H7 (cell line): Measurements from ENCODE around the gene EHD1. TPM values are rescaled to one million over a fixed set of nuclear protein-coding genes. Genes with fewer than 3 reads are reported as not detected.

ENCODE experiments used
- DNase-seq: peaks from one replicate; pipeline ENCODE4 v3.0.0; 2012
- H3K27me3 ChIP-seq: 2 replicates; pipeline ENCODE4 v1.6.0; 2011; ENCODE audit warnings: mild to moderate bottlenecking, low read length; ENCODE audit not compliant: control insufficient read depth, insufficient read depth
- H3K36me3 ChIP-seq: replicated peaks from 2 replicates; pipeline ENCODE4 v1.5.1; 2011; ENCODE audit warnings: low read length; ENCODE audit not compliant: control insufficient read depth, insufficient read depth
- H3K4me3 ChIP-seq: 2 replicates; pipeline ENCODE4 v1.5.1; 2011; ENCODE audit warnings: low read depth, mild to moderate bottlenecking, control low read depth, low read length, moderate library complexity; ENCODE audit not compliant: insufficient read depth
- total RNA-seq: library from RNA; depleted of rRNA; stranded (reverse); fragments of >200 nt; shearing (Covaris generic); gene quantifications from 2 replicates; pipeline ENCODE4 v1.2.3, GENCODE V29; 2014; rRNA removed

Gene EHD1
- total RNA-seq, result 23.7 and 30.2 TPM in 2 replicates

DNA sequence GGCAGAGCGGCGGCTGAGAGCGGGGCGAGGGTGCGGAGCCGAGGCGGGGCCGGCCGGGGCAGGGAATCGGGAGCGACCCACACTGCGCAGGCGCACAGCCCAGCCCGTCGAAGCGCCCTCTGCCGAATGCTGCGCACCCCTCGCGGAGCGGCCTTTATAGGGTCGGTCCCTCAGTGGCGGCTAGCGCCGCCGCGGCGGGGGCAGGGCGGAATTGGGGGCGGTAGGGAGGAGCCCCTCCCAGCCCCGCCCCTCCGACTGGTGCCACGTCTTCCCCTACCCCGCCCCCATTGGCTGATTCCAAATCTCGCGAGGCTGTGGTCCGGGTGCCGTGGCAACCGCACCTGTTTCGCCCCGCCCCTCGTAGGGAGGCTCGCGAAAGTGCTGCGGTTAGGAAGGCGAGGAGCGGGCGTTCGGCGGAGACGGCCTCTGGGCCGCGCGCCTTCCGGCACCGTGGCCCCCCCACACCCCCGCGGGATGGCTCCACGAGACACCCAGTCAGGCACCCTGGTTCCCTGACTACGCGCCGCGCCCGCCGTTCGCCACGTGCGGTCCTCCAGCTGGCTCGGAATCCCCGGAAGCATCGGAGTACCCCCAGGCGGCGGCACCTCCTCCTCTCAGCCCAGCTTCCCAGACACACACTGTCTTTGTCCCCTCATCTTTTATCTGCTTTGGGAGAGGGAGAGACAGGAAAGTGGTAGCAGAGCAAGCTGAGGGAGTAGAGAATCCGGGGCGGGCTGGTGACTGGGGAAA, at the start of gene EHD1:
TSS of gene EHD1 (minus strand) at position 128 of the 750 bp plus-strand sequence. CDS start 157 bp downstream, outside the sequence.
- Histone ChIP-seq H3K4me3 (peak within 1 kb of the TSS; percentile 98), H3K27me3 (peaks cover 2% of the 10 kb centered on the region), H3K36me3 (no peaks in the 10 kb centered on the region; the same call in 1 of the 2 replicates)
- DNase-seq, result peak; percentile 100

DNA sequence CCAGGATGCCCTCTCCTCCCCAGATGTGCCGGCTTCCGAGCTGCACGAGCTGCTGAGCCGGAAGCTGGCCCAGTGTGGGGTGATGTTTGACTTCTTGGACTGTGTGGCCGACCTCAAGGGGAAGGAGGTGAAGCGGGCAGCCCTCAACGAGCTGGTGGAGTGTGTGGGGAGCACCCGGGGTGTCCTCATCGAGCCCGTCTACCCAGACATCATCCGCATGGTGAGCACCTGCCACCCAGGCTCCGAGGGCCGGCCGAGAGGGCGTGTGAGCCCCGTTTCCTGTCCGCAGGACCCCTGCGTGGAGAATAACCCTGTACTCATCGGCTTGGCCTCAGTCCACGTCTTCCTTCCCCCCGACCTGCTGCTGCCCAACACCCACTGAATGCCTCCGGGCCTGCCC, 48.3 kb upstream of the EHD1 start:
- Histone ChIP-seq H3K36me3 (no peaks in the 10 kb centered on the region; the same call in 1 of the 2 replicates), H3K4me3 (no peak overlapping the region), H3K27me3 (peaks cover 5% of the 10 kb centered on the region)
- peak; percentile 55 for DNase-seq

DNA sequence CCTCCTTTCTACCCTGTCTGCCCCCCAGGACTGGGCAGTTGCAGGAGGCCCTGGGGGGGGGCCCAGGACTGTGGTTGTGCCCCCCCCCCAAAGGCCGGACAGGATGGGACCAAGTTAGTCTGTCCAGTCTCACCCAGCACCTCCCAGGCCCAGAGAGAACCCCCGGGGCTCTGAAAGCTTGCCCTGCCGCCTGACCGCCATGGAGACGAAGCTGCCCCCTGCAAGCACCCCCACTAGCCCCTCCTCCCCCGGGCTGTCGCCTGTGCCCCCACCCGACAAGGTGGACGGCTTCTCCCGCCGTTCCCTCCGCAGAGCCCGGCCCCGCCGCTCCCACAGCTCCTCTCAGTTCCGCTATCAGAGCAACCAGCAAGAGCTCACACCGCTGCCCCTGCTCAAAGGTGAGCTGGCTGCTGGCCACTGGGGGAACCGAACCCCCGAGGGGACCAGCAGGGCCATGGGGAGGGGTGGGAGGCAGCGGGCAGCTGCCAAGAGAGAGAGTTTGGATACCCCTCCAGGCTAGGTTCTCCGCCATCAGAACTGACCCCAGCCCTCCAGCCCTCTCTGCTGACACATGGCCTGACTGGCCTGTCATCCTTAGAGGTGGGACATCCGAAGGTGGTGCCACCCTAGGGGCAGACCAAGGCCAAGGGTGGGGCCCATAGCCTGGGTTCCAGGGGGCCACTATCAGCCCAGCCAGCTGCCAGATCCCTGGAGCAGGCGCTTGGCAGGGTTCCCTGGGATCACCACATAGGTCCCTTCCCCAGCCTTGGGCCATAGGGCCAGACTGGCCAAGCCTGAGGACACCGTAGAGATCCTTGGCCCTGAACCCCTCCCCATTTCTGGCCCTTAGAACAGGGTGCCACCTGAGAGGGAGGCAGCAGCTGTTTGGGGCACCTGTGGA, 47.4 kb upstream of the EHD1 start:
- H3K27me3 ChIP-seq, result peaks cover 5% of the 10 kb centered on the region
- DNase-seq, result peak; percentile 71
- H3K4me3 ChIP-seq, result no peak overlapping the region
- no peaks in the 10 kb centered on the region for H3K36me3 ChIP-seq

DNA sequence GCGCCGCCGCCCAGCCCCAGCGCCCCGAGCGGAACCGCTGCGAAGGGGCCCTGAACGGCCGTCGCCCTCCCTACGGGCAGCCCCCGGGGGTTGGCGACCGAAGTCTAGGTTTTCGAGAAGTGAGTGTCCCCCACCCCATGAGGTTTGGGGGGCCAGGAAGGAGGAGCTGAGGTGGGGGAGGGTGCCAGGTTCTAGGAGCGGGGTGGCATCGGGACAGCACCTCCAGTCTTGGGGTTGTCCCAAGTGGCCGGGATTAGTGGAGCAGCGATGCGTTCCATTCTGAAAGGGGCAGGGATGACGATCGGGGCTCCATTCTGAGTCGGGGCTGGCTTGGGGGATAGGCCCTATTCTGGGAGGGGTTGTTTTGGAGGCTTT, 46.5 kb upstream of the EHD1 start:
- H3K36me3 ChIP-seq, result no peaks in the 10 kb centered on the region
- DNase-seq, result peak; percentile 83
- H3K27me3 ChIP-seq, result peaks cover 5% of the 10 kb centered on the region
- H3K4me3 ChIP-seq, result peak overlapping the region; percentile 72

- Histone ChIP-seq H3K4me3 (peak within 1 kb of the TSS; percentile 72), H3K27me3 (peaks cover 5% of the 10 kb centered on the region), H3K36me3 (no peaks in the 10 kb centered on the region)
- DNase-seq, result peak; percentile 97
Measured at GRCh38 chr11:64923944-64924909, 45.8 kb upstream of the EHD1 start, which contains the start of gene PPP2R5B. Gene PPP2R5B, plus strand, starts transcription at chr11:64924689. Its CDS starts 1,046 bp downstream, at chr11:64925735.

DNA sequence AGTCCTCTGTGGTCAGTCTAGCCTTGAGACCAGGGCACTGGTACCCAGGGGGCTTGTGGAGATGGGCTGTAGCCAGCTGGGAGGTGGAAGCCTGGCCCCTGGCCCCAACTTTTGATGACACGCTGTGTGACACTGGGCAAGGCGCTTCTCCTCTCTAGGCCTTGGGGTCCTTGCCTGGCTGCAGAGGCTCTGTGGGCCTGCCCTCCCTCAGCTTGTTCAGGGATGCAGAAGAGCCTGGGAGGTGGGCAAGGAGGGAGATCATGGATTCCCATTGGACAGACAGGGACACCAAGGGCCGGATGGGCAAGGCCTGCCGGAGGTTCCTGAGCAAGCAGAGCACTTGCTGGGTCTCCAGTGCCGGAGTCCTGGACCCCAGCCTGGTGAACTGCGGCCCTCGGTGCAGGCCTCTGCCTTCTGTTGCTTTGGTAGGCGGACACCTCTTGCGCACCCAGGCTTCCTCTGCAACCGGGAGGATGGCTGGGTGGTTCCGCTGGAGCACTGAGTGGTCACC, 44.8 kb upstream of the EHD1 start:
- Histone ChIP-seq H3K4me3 (no peak overlapping the region), H3K36me3 (no peaks in the 10 kb centered on the region), H3K27me3 (peaks cover 5% of the 10 kb centered on the region)
- peak; percentile 21 for DNase-seq

GRCh38 chr11:64921384-64921783, 43.0 kb upstream of the EHD1 start:
- no peak for DNase-seq
- H3K4me3 ChIP-seq, result no peak overlapping the region
- peaks cover 5% of the 10 kb centered on the region for H3K27me3 ChIP-seq
- H3K36me3 ChIP-seq, result no peaks in the 10 kb centered on the region

DNA sequence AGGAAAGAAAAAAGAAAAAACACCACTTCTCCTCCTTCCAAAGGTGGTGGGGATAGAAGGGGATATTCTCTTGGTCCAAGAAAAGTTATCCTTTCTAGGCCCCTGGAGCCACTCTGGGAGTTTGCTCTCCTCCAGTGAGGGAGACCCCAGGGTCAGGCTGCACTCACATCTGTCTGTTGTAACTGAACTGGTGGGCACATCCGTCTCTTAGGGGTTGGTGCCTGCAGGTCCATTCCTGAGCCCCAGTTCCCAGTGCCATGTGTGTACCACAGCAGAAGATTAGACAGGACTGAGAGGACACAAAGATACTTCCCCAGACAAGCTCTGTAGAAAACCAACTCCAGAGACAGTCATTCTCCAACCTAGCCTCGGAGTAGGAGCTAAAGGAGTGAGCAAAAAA, 41.7 kb upstream of the EHD1 start:
- Histone ChIP-seq H3K4me3 (no peak overlapping the region), H3K27me3 (peaks cover 3% of the 10 kb centered on the region), H3K36me3 (no peaks in the 10 kb centered on the region)
- DNase-seq, result no peak

- Histone ChIP-seq H3K4me3 (no peak overlapping the region), H3K36me3 (no peaks in the 10 kb centered on the region), H3K27me3 (no peaks in the 10 kb centered on the region)
- DNase-seq, result no peak
Measured at GRCh38 chr11:64919627-64920026, 41.2 kb upstream of the EHD1 start.

- Histone ChIP-seq H3K4me3 (peak overlapping the region; percentile 29; the same call in 1 of the 2 replicates), H3K27me3 (no peaks in the 10 kb centered on the region), H3K36me3 (no peaks in the 10 kb centered on the region)
- DNase-seq, result peak; percentile 25
Measured at GRCh38 chr11:64918017-64918416, 39.6 kb upstream of the EHD1 start.

GRCh38 chr11:64917663-64917995, 39.2 kb upstream of the EHD1 start:
- Histone ChIP-seq H3K4me3 (peak overlapping the region; percentile 29), H3K27me3 (no peaks in the 10 kb centered on the region), H3K36me3 (no peaks in the 10 kb centered on the region)
- peak; percentile 42 for DNase-seq

DNA sequence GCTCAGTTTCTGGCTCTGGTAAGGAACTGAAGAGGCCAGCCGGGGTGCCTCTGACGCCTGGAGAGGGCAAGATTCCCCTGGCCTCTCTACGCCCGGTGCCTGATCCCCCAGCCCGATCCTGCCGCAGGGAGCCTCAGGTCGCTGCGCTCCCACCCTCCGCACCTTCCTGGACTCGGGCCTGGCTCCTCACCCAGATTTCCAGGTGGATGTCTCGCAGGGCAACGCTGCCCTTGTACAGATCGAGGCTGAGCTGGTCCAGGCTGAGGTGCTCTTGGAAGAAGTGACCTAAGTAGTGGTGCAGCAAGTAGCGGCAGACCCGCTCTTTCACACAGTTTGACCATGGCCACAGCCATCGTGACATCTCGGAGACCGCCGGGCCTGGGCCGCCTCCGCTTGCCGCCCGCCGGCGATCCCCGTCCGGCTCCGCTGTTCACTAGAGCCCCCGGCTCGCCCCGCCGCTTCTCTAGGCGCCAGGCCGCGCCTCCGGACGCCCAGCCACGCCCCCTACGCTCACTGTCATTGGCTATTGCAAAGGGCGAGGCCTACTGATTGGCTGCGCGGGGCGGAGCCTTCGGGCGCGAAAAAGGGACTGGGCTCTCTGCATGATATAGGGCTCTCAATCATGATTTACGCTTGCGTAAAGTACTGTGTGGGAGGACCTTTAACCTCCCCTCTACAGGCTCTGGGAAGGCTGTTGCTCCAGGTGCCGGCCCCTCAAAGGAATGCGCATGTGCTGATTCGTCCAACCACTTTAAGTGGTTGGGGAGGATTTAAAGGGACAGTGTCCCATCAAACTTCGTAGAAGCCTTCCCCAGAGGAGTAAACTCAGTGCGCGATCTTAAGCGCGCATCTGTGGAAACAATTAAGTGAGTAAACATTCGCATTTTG, 38.6 kb upstream of the EHD1 start, which contains the start of gene ATG2A:
TSS of gene ATG2A (minus strand) at position 435 of the 888 bp plus-strand sequence. CDS start at position 361, 74 bp downstream.
- Histone ChIP-seq H3K36me3 (peaks cover 1% of the 10 kb centered on the region; the same call in 1 of the 2 replicates), H3K4me3 (peak within 1 kb of the TSS; percentile 96), H3K27me3 (no peaks in the 10 kb centered on the region)
- DNase-seq, result peak; percentile 98
